Raji (cell line): Measurements from ENCODE around the gene ZNF618.

Source experiments
- POLR2A ChIP-seq: IDR thresholded peaks from 2 replicates; pipeline ENCODE4 v1.6.1; 2011; ENCODE audit warnings: low read depth, low read length, control low read depth; ENCODE audit not compliant: insufficient read depth

Gene ZNF618

GRCh38 chr9:114078021-114078780 lies 202.1 kb downstream of the ZNF618 start, which contains the start of gene AMBP:
AMBP (minus strand) TSS chr9:114078300; CDS start chr9:114078209, 91 bp downstream.
- TF ChIP-seq POLR2A = no peak

- TF ChIP-seq POLR2A = no peak
Observed at GRCh38 chr9:114078781-114079156, 202.7 kb downstream of the ZNF618 start.

- no peak for TF ChIP-seq POLR2A
Observed at GRCh38 chr9:114080195-114080772, 204.2 kb downstream of the ZNF618 start.

GRCh38 chr9:114080773-114081440 lies 204.8 kb downstream of the ZNF618 start:
- TF ChIP-seq POLR2A = no peak

- no peak for TF ChIP-seq POLR2A
Observed at GRCh38 chr9:114081441-114082016, 205.4 kb downstream of the ZNF618 start.

- TF ChIP-seq POLR2A = no peak
Observed at GRCh38 chr9:114082017-114082762, 206.1 kb downstream of the ZNF618 start.

GRCh38 chr9:114083666-114084065 lies 207.6 kb downstream of the ZNF618 start:
- TF ChIP-seq POLR2A = no peak

- no peak for TF ChIP-seq POLR2A
Observed at GRCh38 chr9:114084282-114085073, 208.4 kb downstream of the ZNF618 start.

GRCh38 chr9:114085387-114085789 lies 209.3 kb downstream of the ZNF618 start:
- TF ChIP-seq POLR2A = no peak

- TF ChIP-seq POLR2A = no peak
Observed at GRCh38 chr9:114086009-114086408, 209.9 kb downstream of the ZNF618 start.

- TF ChIP-seq POLR2A = no peak
Observed at GRCh38 chr9:114086607-114087006, 210.5 kb downstream of the ZNF618 start.

GRCh38 chr9:114087721-114088120 lies 211.6 kb downstream of the ZNF618 start:
- TF ChIP-seq POLR2A = no peak

GRCh38 chr9:114088571-114089170 lies 212.6 kb downstream of the ZNF618 start:
- no peak for TF ChIP-seq POLR2A
